PC-9 (cell line): Measurements from ENCODE around the gene JAG2. TPM values are rescaled to one million over a fixed set of nuclear protein-coding genes. Genes with fewer than 3 reads are reported as not detected.

Source experiments
- BruUV-seq: library from RNA; stranded (reverse); fragments of 400-500 nt; replicated peaks from 2 replicates; lab custom pipeline; 2021; lab: Mats Ljungman, UMichigan
- CTCF ChIA-PET: fragments of 300-600 bp; sonication (Branson Sonifier 250); formaldehyde crosslinking; loops from one replicate; lab custom pipeline; 2022; ENCODE audit warnings: antibody characterized with exemption; lab: Charles Lee
- POLR2A ChIA-PET: fragments of 300-600 bp; sonication (Branson Sonifier 250); formaldehyde crosslinking; loops from one replicate; lab custom pipeline; 2022; ENCODE audit warnings: antibody characterized with exemption; ENCODE audit not compliant: unreplicated experiment; lab: Charles Lee
- DNase-seq, 2 experiments: peaks; one replicate each; pipeline versions ENCODE4 v3.0.0 to v3.0.0-alpha.2; 2015 to 2022; ENCODE audit warnings: mixed read lengths in 1 of 2
- H2AFZ ChIP-seq: fragments of 200-600 bp; sonication (generic); 2 replicates; pipeline ENCODE4 v1.8.1; 2017; ENCODE audit warnings: antibody characterized with exemption
- H3F3A ChIP-seq: fragments of 200-600 bp; sonication (generic); 2 replicates; pipeline ENCODE4 v1.8.1; 2017; ENCODE audit warnings: antibody characterized with exemption, mild to moderate bottlenecking, low read depth; ENCODE audit not compliant: insufficient read depth
- H3K27ac ChIP-seq: fragments of 200-600 bp; sonication (generic); 2 replicates; pipeline ENCODE4 v1.6.1; 2016; ENCODE audit warnings: mixed run types
- H3K27me3 ChIP-seq: fragments of 200-600 bp; sonication (generic); 2 replicates; pipeline ENCODE4 v1.6.1; 2016; ENCODE audit warnings: low read depth, mixed run types; ENCODE audit not compliant: insufficient read depth
- H3K36me3 ChIP-seq: fragments of 200-600 bp; sonication (generic); 2 replicates; pipeline ENCODE4 v1.6.1; 2016; ENCODE audit warnings: low read depth, mixed run types
- H3K4me1 ChIP-seq: fragments of 200-600 bp; sonication (generic); replicated peaks from 2 replicates; pipeline ENCODE4 v1.6.1; 2016; ENCODE audit warnings: mixed run types; ENCODE audit not compliant: insufficient read depth
- H3K4me2 ChIP-seq: fragments of 200-600 bp; sonication (generic); 2 replicates; pipeline ENCODE4 v1.6.1; 2017; ENCODE audit warnings: mixed run types
- H3K4me3 ChIP-seq: fragments of 200-600 bp; sonication (generic); 2 replicates; pipeline ENCODE4 v1.6.1; 2016; ENCODE audit warnings: mixed run types
- H3K79me2 ChIP-seq: fragments of 200-600 bp; sonication (generic); 2 replicates; pipeline ENCODE4 v1.6.1; 2017; ENCODE audit warnings: low read depth, mixed run types
- H3K9me2 ChIP-seq: fragments of 200-600 bp; sonication (generic); 2 replicates; pipeline ENCODE4 v1.8.1; 2017; ENCODE audit warnings: mild to moderate bottlenecking; ENCODE audit not compliant: insufficient read depth
- H3K9me3 ChIP-seq: fragments of 200-600 bp; sonication (generic); 2 replicates; pipeline ENCODE4 v1.8.1; 2016; ENCODE audit warnings: low read depth; ENCODE audit not compliant: insufficient read depth
- H4K20me1 ChIP-seq: fragments of 200-600 bp; sonication (generic); 2 replicates; pipeline ENCODE4 v1.8.1; 2017; ENCODE audit not compliant: insufficient read depth
- CTCF ChIP-seq: fragments of 200-600 bp; sonication (generic); conservative IDR thresholded peaks from 2 replicates; pipeline ENCODE4 v1.6.1; 2017; ENCODE audit warnings: mixed run types, antibody characterized with exemption, mild to moderate bottlenecking, moderate library complexity
- EZH2 ChIP-seq: fragments of 200-600 bp; sonication (generic); IDR thresholded peaks from 2 replicates; pipeline ENCODE4 v1.8.0; 2017; ENCODE audit warnings: antibody characterized with exemption, low read depth
- intact Hi-C: fragments of 100-400 bp; cut with micrococcal nuclease; formaldehyde crosslinking; loops from one replicate; pipeline ENCODE4 v1.10.0; 2022; ENCODE audit not compliant: unreplicated experiment
- total RNA-seq: library from RNA; stranded (reverse); gene quantifications from 2 replicates; pipeline ENCODE4 v1.2.3, GENCODE V29; 2021

JAG2 gene
- total RNA-seq, 1 experiment from 2014 or later: 17.8 TPM

GRCh38 chr14:105155681-105156413 is 12.7 kb downstream of the JAG2 start:
- H3K4me1 ChIP-seq: no peaks in the 10 kb centered on the region
- no peak overlapping the region for H3K4me3 ChIP-seq
- TF ChIP-seq CTCF: no peak
- no peak for TF ChIP-seq EZH2
- H3K27me3 ChIP-seq: no peaks in the 10 kb centered on the region
- H3K27ac ChIP-seq: no peak overlapping the region
- no peak overlapping the region for H3K4me2 ChIP-seq
- intact Hi-C loops: no loop called here
- no peaks in the 10 kb centered on the region for H3K79me2 ChIP-seq
- no peak overlapping the region for H2AFZ ChIP-seq
- H3K9me2 ChIP-seq: no peaks in the 10 kb centered on the region
- no peak for DNase-seq
- H4K20me1 ChIP-seq: peaks cover 6% of the 10 kb centered on the region; the same call in 1 of the 2 replicates
- ChIA-PET CTCF (no interaction called here), POLR2A (no interaction called here)
- H3K36me3 ChIP-seq: no peaks in the 10 kb centered on the region
- H3F3A ChIP-seq: no peaks in the 10 kb centered on the region
- H3K9me3 ChIP-seq: no peaks in the 10 kb centered on the region
- BruUV-seq: no TSS peak

GRCh38 chr14:105155071-105155651 is 13.4 kb downstream of the JAG2 start:
- no peaks in the 10 kb centered on the region for H3K79me2 ChIP-seq
- CTCF ChIA-PET: no interaction called here
- H3K27me3 ChIP-seq: no peaks in the 10 kb centered on the region
- no peak overlapping the region for H3K27ac ChIP-seq
- H4K20me1 ChIP-seq: peaks cover 6% of the 10 kb centered on the region; the same call in 1 of the 2 replicates
- H3K9me2 ChIP-seq: no peaks in the 10 kb centered on the region
- H3K4me3 ChIP-seq: no peak overlapping the region
- H3K36me3 ChIP-seq: no peaks in the 10 kb centered on the region
- H3K4me2 ChIP-seq: no peak overlapping the region
- BruUV-seq: no TSS peak
- POLR2A ChIA-PET: no interaction called here
- TF ChIP-seq CTCF (no peak), EZH2 (no peak)
- intact Hi-C loops: no loop called here
- H3F3A ChIP-seq: no peaks in the 10 kb centered on the region
- no peaks in the 10 kb centered on the region for H3K9me3 ChIP-seq
- DNase-seq: no peak
- no peak overlapping the region for H2AFZ ChIP-seq
- H3K4me1 ChIP-seq: no peaks in the 10 kb centered on the region

- ChIA-PET POLR2A (interaction anchor here (0.6 kb wide), 1 partner anchor 40 kb away, joined by 6 read pairs; no protein-coding TSS in a partner anchor), CTCF (no interaction called here)
- BruUV-seq: no TSS peak
- H3K9me3 ChIP-seq: no peaks in the 10 kb centered on the region
- no peaks in the 10 kb centered on the region for H3K4me1 ChIP-seq
- no peaks in the 10 kb centered on the region for H3K27me3 ChIP-seq
- no peak overlapping the region for H3K4me2 ChIP-seq
- H3F3A ChIP-seq: no peaks in the 10 kb centered on the region
- no peaks in the 10 kb centered on the region for H3K9me2 ChIP-seq
- DNase-seq: no peak
- intact Hi-C loops: no loop called here
- H3K4me3 ChIP-seq: no peak overlapping the region
- no peak overlapping the region for H2AFZ ChIP-seq
- H4K20me1 ChIP-seq: peaks cover 6% of the 10 kb centered on the region; the same call in 1 of the 2 replicates
- no peak overlapping the region for H3K27ac ChIP-seq
- H3K79me2 ChIP-seq: no peaks in the 10 kb centered on the region
- no peaks in the 10 kb centered on the region for H3K36me3 ChIP-seq
- TF ChIP-seq EZH2 (no peak), CTCF (no peak)
These were observed 14.1 kb downstream of the JAG2 start for GRCh38 chr14:105154476-105154871.
